ENCODE data around the gene FAM107B.

The FAM107B gene

DNA sequence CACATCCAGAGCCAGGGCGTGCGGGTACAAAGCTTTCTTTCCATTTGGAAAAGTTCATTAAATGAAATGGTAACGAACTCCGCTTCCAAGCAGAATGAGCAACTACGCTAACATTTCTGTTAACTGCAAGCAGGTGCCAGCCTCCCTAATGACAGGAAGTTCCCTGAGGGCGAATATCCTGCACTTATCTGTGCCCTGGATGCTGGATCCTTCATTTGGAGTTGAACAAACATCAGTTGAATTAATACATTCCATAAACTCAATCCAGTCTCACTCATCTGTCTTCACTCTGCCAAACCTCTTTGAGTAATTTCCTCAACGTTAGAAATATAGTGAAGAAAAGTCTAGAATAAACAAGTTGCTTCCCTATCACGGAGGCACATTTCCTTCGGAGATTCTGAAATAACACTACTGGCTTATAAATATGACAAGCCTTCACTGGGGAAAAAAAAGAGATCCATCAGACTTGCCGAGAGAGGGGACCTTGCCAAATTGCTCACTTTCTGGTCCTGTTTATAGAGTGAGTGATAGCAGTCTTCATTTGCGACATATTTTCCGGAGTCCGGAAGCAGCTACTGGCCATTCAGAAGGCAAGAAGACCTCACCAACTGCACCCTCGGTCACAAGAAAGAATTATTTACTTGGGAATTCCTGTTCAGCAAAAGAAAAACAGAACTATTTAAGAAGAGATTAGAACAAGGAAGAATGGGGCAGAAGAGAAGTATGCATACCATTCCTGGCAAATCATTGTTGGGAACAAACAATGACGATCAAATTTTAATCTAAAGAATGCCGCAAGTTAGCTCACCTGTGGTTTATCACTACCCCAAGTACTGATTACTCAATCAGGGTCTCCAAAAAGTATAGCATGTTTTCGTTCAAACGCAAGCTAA, 196.4 kb downstream of the FAM107B start:
- DNase-seq (ENCODE audit: low spot score): no peak

GRCh38 chr10:14574885-14575284, 199.8 kb downstream of the FAM107B start:
- no peak for DNase-seq (ENCODE audit: low spot score)

DNA sequence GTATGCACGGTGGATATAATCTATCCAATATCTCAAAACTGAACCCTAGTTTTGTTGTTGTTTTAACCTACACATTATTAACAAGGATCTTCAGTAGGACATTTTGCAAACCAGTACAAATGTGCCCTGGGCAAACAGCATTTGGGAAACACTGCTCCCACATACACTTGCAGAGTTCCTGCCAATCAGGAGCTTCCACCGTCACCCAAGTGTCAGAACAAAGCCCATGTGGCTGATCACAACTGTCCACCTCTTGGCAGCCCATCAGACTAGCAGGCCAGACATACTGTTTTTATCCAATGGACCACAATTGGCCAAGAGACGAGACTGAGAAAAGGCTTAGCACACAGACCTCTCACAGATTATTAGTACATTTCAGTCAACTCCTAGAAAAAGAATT, 200.4 kb downstream of the FAM107B start:
- DNase-seq (ENCODE audit: low spot score): no peak

DNA sequence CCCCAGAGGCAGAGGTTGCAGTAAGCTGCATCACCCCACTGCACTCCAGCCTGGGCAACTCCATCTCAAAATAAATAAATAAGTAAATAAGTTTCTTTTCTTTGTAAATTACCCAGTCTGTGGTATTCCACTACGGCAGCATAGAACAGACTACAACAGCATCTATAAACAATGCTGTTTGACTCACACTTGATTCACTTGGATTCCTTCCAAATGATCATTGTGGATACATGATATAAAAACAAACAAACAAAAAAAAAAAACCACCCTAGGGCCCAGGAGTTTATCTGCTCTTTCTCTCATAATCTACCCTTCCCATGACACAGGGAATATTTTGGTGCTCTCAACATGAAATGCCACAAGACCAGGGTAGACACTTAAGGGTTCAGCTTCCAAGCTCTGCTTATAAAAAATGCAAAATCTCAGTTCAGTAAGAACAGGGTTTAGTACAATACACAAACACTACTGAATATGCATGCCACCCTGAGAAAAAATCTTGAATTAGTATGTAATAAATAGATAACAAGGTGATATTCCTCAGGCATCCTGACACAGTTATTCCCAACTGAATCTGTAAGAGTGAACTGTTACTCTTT, 200.9 kb downstream of the FAM107B start:
- DNase-seq (ENCODE audit: low spot score): peak; percentile 40

- DNase-seq (ENCODE audit: low spot score): no peak
These were observed 201.9 kb downstream of the FAM107B start for GRCh38 chr10:14572811-14573210.

- DNase-seq (ENCODE audit: low spot score): peak; percentile 74
These were observed 202.7 kb downstream of the FAM107B start for GRCh38 chr10:14571866-14572507.

DNA sequence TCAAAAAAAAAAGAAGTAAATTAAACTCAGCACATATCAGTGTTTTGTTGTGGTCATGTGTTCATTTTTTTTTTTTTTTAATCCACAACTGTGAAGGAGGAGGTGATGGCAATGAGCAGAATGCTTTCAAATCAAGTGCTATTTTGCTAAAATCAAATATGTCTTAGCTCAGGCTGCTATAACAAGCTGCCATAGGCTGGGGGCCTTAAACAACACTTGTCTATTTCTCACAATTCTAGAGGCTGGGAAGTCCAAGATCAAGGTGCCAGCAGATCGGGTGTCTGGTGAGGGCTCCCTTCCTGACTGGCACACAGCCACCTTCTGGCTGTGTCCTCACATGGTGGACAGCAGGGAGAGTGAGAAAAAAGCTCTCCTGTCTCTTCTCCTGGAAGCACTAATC, 203.9 kb downstream of the FAM107B start:
- DNase-seq (ENCODE audit: low spot score): no peak

- DNase-seq (ENCODE audit: low spot score): peak; percentile 77
These were observed 205.2 kb downstream of the FAM107B start for GRCh38 chr10:14569274-14570060.

- no peak for DNase-seq (ENCODE audit: low spot score)
These were observed 207.3 kb downstream of the FAM107B start for GRCh38 chr10:14567421-14567820.

DNA sequence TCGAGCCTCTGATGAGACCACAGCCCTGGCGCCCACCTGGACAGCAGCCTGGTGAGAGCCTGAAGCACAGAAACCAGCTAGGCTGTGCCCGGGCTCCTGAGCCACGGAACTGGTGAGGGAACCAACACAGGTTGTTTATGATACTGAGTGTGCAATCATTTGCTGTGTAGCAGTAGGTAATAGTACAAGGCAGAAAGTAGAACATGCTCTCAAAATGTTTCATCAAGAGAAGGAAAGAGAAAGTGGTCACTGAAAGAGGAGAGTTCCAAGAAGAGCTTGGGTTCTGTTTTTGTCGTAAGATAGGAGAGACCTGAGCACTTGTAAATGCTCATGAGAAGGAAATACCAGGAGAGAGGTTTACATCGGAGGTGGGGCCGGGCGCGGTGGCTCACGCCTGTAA, 208.2 kb downstream of the FAM107B start:
- DNase-seq (ENCODE audit: low spot score): no peak

DNA sequence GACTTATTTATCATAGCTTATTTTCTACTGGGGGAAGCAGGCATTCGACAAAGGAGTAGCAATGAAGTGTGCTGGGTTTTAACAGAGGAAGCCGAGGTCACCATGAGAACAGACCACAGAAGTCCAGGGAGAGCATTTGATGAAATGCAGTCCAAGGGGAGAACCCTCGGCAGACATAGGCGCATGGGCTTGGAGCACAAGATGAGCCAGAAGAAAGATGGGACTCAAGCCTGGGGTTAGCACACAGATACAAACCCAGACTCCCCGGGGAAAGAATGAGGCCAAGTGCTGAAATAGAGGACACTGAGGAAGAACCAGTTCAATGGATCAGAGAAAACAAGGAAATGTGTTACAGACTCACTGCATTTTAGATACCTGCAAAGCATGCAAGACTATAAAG, 209.5 kb downstream of the FAM107B start:
- no peak for DNase-seq (ENCODE audit: low spot score)

GRCh38 chr10:14564268-14564744, 210.4 kb downstream of the FAM107B start:
- peak; percentile 90 for DNase-seq (ENCODE audit: low spot score)

GRCh38 chr10:14563359-14563940, 211.2 kb downstream of the FAM107B start:
- no peak for DNase-seq (ENCODE audit: low spot score)

GRCh38 chr10:14563076-14563336, 211.7 kb downstream of the FAM107B start:
- DNase-seq (ENCODE audit: low spot score): no peak

- DNase-seq (ENCODE audit: low spot score): peak; percentile 52
These were observed 212.2 kb downstream of the FAM107B start for GRCh38 chr10:14562218-14563075.

GRCh38 chr10:14560791-14561765, 213.6 kb downstream of the FAM107B start:
- DNase-seq (ENCODE audit: low spot score): peak; percentile 50

DNA sequence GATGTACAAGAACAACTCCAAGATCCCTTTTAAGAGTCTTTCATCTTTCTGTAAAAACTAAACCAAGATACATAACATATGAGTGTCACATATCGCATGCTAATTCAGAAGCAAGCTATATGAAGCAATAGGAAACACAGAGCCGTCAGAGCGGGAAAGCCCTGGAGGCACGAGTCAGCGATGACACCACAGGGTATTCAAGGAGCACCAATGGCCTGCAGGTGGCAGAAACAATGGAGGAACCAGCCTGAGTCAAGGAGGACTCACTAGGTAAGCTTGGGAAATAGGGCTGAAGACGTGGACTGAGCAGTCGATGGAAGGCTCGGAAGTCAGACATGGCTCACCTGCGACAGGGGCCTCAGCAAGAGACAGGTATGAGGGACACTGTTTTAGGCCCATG, 214.4 kb downstream of the FAM107B start:
- DNase-seq (ENCODE audit: low spot score): peak; percentile 77

DNA sequence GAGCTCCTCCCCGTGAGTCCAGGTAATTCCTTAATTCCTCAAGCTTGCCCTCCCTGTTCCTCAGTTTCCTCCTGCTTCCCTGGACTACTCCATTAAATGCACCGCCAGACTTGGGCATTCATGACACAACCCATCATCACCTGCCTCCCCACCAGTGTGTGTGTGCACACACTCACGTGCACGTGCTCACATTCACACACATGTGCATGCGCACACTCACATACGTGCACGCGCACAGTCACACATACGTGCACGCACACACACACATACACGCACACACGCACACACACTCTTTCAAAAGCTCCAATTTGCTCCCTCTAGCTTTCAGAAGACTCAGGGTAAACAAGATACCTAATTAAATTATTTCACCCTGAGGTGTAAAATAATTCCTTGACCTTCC, 216.7 kb downstream of the FAM107B start:
- no peak for DNase-seq (ENCODE audit: low spot score)

- no peak for DNase-seq (ENCODE audit: low spot score)
These were observed 217.1 kb downstream of the FAM107B start for GRCh38 chr10:14557567-14557966.
